Rectal smooth muscle tissue (tissue), 1 donor: Measurements from ENCODE around the gene SCN1B.
"Not testable (repeated sequence)": the region's sequence is repeated elsewhere in the genome, so short reads cannot be mapped to it uniquely, and the experiment has no call there.

Experiments
- H3K27ac ChIP-seq: one replicate; pipeline ENCODE4 v1.7.0; 2013; ENCODE audit warnings: low read depth, low read length, inconsistent platforms
- H3K27me3 ChIP-seq: one replicate; pipeline ENCODE4 v1.7.0; 2013; ENCODE audit warnings: low read length; ENCODE audit not compliant: control insufficient read depth, insufficient read depth
- H3K36me3 ChIP-seq: one replicate; pipeline ENCODE4 v1.7.0; 2013; ENCODE audit warnings: low read length; ENCODE audit not compliant: control insufficient read depth, insufficient read depth
- H3K4me1 ChIP-seq: one replicate; pipeline ENCODE4 v1.7.0; 2013; ENCODE audit warnings: low read length; ENCODE audit not compliant: control insufficient read depth, insufficient read depth
- H3K4me3 ChIP-seq: one replicate; pipeline ENCODE4 v1.7.0; 2013; ENCODE audit warnings: low read length
- H3K9ac ChIP-seq: one replicate; pipeline ENCODE4 v1.7.0; 2013; ENCODE audit warnings: low read length

The SCN1B gene

GRCh38 chr19:34994643-34995541 is 35.4 kb upstream of the SCN1B start:
- Histone ChIP-seq H3K27me3 (no peaks in the 10 kb centered on the region), H3K27ac (peak overlapping the region; percentile 61), H3K4me1 (no peaks in the 10 kb centered on the region), H3K4me3 (no peak overlapping the region), H3K9ac (no peak overlapping the region), H3K36me3 (no peaks in the 10 kb centered on the region)

- no peak overlapping the region for H3K4me3 ChIP-seq
- H3K36me3 ChIP-seq, result no peaks in the 10 kb centered on the region
- no peak overlapping the region for H3K9ac ChIP-seq
- H3K27ac ChIP-seq, result no peak overlapping the region
- H3K4me1 ChIP-seq, result no peaks in the 10 kb centered on the region
- H3K27me3 ChIP-seq, result no peaks in the 10 kb centered on the region
These were observed 34.7 kb upstream of the SCN1B start for GRCh38 chr19:34995551-34995950.

DNA sequence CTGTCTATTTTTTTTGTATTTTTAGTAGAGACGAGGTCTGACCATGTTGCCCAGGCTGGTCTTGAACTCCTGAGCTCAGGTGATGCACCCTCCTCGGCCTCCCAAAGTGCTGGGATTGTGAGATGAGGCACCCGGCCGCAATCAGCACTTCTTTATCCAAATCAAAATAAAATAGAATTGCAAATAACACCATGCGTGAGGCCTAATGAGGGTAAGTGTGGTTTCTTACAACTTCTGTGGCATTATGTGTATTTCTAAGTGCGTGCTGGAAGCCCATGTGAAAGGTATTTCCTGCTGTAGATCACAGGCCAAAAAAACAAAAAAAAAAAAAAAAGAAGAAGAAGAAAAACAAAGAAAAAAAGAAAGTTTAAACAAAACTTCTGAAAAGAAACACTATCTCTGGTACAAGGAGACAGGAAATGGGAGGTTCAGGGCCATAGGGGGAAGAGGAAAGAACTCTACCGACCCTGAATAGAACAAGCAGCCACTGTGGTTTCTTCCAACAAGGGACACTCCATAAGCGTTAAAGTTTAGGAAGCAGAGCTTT is 33.1 kb upstream of the SCN1B start:
- no peaks in the 10 kb centered on the region for H3K4me1 ChIP-seq
- no peak overlapping the region for H3K4me3 ChIP-seq
- no peaks in the 10 kb centered on the region for H3K36me3 ChIP-seq
- H3K27ac ChIP-seq, result no peak overlapping the region
- H3K27me3 ChIP-seq, result no peaks in the 10 kb centered on the region
- H3K9ac ChIP-seq, result no peak overlapping the region

- not testable (repeated sequence) for H3K4me1 ChIP-seq, H3K9ac ChIP-seq, H3K4me3 ChIP-seq, H3K36me3 ChIP-seq, H3K27me3 ChIP-seq, H3K27ac ChIP-seq
These were observed 32.0 kb upstream of the SCN1B start for GRCh38 chr19:34998224-34998623.

DNA sequence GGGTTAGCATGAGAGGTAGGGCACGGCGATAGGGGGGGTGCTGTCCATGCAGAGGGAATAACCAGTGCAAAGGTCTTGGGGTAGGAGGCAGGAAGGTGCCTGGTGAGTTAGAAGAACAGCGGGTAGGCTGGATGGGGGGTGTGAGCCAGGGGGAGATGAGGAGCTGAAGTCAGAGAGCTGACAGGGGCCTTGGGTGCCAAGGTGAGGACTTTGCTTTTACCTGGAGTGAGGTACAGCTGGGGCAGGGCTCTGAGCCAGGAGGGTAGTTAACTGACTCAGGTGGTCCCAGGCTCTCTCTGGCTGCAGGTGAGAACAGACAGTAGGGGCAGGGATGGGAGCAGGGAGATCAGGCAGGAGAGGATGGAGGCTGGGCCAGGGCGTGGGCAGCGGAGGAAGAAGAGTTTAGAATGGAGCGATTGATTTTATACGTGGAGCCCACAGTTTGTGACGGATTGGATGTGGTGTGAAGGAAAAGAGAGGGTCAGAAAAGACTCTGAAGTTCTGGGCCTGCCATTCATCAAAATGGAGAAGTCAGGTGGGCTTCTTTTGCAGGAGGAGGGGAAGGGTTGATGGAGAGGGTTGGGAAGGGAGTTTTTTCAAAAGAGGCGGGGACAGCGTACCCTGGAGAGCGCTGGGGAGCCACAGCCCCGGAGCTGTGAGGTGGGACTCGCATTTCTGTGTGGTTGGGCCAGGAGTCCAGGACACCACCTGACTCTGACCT is 31.3 kb upstream of the SCN1B start:
- Histone ChIP-seq H3K4me1 (no peaks in the 10 kb centered on the region), H3K27ac (peak overlapping the region; percentile 97), H3K27me3 (no peaks in the 10 kb centered on the region), H3K36me3 (no peaks in the 10 kb centered on the region), H3K4me3 (peak overlapping the region; percentile 85), H3K9ac (peak overlapping the region; percentile 99)

DNA sequence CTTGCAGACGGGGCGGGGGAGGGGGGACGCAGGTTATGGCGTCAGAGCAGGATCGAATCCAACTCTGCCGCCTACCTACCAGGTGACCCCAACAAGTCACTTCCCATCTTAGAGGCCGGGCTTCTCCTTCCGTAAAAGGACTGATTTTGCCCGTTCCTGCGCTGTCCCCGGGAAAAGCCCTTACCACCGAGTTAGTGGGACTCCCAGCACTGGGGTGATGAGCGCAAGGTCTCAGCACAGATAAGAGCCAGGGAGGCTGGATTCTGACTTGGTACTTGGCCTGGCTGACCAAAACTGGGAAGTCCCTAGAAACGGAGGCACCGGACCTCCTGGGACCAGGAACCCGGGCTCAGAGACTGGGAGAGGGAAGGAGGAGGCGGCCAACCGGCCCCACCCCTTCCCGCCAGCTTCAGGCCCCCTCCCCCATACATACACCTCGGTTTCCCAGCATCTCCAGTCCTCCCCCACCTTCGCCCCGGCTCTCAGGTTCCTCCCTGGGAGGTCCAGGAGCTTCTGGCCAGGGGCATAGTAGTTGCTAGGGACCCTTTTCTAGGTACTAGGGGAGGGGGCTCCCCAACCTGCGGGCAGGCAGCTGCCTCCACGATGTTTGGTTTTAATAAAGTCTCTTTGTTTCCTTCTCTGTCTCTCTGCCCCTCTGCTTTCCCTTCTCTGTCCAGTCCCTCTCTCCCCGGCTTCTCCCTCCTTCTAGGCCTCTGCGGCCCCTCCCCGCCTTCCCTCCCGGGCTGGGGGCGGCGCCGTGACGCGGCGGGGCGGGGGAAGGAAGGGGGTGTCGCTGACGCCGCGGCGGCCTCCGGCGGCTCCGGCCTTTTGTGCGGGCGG is 30.6 kb upstream of the SCN1B start, which contains the start of gene GRAMD1A:
TSS of gene GRAMD1A (plus strand) at position 826 of the 840 bp plus-strand sequence. CDS start 156 bp downstream, outside the sequence.
- H3K27me3 ChIP-seq, result no peaks in the 10 kb centered on the region
- peak within 1 kb of the TSS; percentile 97 for H3K27ac ChIP-seq
- peak within 1 kb of the TSS; percentile 99 for H3K9ac ChIP-seq
- no peaks in the 10 kb centered on the region for H3K36me3 ChIP-seq
- no peaks in the 10 kb centered on the region for H3K4me1 ChIP-seq
- peak within 1 kb of the TSS; percentile 85 for H3K4me3 ChIP-seq

DNA sequence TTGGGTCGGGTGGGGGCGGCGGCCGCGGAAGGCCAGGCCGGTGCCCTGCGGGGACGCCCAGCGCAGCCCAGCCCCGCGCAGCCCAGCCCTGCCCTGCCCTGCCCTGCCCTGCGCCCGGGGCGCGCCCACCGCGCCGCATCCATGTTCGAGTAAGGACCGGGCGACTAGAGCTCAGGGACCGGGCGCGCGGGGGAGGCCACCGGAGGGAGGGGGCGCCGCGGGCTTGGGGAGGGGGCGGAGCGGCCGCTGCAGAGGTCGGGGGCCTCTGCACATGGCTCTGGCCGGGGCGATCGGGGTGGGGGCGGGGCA is 30.0 kb upstream of the SCN1B start:
- Histone ChIP-seq H3K27me3 (no peaks in the 10 kb centered on the region), H3K27ac (peak overlapping the region; percentile 97), H3K4me1 (no peaks in the 10 kb centered on the region), H3K36me3 (no peaks in the 10 kb centered on the region), H3K4me3 (peak overlapping the region; percentile 85), H3K9ac (no peak overlapping the region)

- Histone ChIP-seq H3K4me1 (no peaks in the 10 kb centered on the region), H3K36me3 (no peaks in the 10 kb centered on the region), H3K27ac (peak overlapping the region; percentile 97), H3K27me3 (no peaks in the 10 kb centered on the region), H3K4me3 (peak overlapping the region; percentile 62), H3K9ac (peak overlapping the region; percentile 34)
These were observed 29.4 kb upstream of the SCN1B start for GRCh38 chr19:35000647-35001501.

GRCh38 chr19:35002037-35002535 is 28.2 kb upstream of the SCN1B start:
- no peak overlapping the region for H3K4me3 ChIP-seq
- H3K27ac ChIP-seq, result no peak overlapping the region
- H3K9ac ChIP-seq, result no peak overlapping the region
- no peaks in the 10 kb centered on the region for H3K4me1 ChIP-seq
- H3K36me3 ChIP-seq, result no peaks in the 10 kb centered on the region
- H3K27me3 ChIP-seq, result no peaks in the 10 kb centered on the region

- Histone ChIP-seq H3K27me3 (no peaks in the 10 kb centered on the region), H3K27ac (no peak overlapping the region), H3K4me3 (no peak overlapping the region)
These were observed 25.6 kb upstream of the SCN1B start for GRCh38 chr19:35004517-35005255.

More at GRCh38 chr19:35004517-35005255, 25.6 kb upstream of the SCN1B start:
- H3K4me1 ChIP-seq, result no peaks in the 10 kb centered on the region
- H3K36me3 ChIP-seq, result peaks cover 7% of the 10 kb centered on the region
- H3K9ac ChIP-seq, result no peak overlapping the region
